NB4 (cell line): Measurements from ENCODE around the gene USP7.

ENCODE experiments used
- CTCF ChIP-seq: IDR thresholded peaks from one replicate; pipeline ENCODE4 v1.5.1; 2012; ENCODE audit warnings: low read depth, low read length
- MAX ChIP-seq: IDR thresholded peaks from 2 replicates; pipeline ENCODE4 v1.6.1; 2011; ENCODE audit warnings: low read depth, low read length
- POLR2A ChIP-seq: IDR thresholded peaks from 2 replicates; pipeline ENCODE4 v1.6.1; 2011; ENCODE audit warnings: mild to moderate bottlenecking; ENCODE audit not compliant: insufficient read length; ENCODE audit errors: extremely low read depth

- TF ChIP-seq CTCF (no peak), MAX (no peak), POLR2A (no peak)
Observed at GRCh38 chr16:8862309-8863130, 101.2 kb downstream of the USP7 start.
